ENCODE results near the gene AXL.
"Not testable (repeated sequence)": the region's sequence is repeated elsewhere in the genome, so short reads cannot be mapped to it uniquely, and the experiment has no call there.

AXL gene

GRCh38 chr19:41218615-41219507 lies at the start of gene AXL:
Gene AXL, plus strand, starts transcription at chr19:41219223. Its CDS starts 170 bp downstream, at chr19:41219393.
- Histone ChIP-seq H3K9me3 (ENCODE audit: control insufficient read depth, insufficient read depth, low read length) (no peaks in the 10 kb centered on the region), H3K4me1 (ENCODE audit: insufficient read depth, low read length) (peaks cover 19% of the 10 kb centered on the region), H3K9ac (ENCODE audit: low read depth, low read length) (peak within 1 kb of the TSS; percentile 87), H3K36me3 (ENCODE audit: insufficient read depth, low read length) (no peaks in the 10 kb centered on the region)

- H3K9ac ChIP-seq (ENCODE audit: low read depth, low read length): no peak overlapping the region
- no peaks in the 10 kb centered on the region for H3K9me3 ChIP-seq (ENCODE audit: control insufficient read depth, insufficient read depth, low read length)
- no peaks in the 10 kb centered on the region for H3K36me3 ChIP-seq (ENCODE audit: insufficient read depth, low read length)
- H3K4me1 ChIP-seq (ENCODE audit: insufficient read depth, low read length): peaks cover 16% of the 10 kb centered on the region
Observed at GRCh38 chr19:41172297-41173164, 46.5 kb upstream of the AXL start.

DNA sequence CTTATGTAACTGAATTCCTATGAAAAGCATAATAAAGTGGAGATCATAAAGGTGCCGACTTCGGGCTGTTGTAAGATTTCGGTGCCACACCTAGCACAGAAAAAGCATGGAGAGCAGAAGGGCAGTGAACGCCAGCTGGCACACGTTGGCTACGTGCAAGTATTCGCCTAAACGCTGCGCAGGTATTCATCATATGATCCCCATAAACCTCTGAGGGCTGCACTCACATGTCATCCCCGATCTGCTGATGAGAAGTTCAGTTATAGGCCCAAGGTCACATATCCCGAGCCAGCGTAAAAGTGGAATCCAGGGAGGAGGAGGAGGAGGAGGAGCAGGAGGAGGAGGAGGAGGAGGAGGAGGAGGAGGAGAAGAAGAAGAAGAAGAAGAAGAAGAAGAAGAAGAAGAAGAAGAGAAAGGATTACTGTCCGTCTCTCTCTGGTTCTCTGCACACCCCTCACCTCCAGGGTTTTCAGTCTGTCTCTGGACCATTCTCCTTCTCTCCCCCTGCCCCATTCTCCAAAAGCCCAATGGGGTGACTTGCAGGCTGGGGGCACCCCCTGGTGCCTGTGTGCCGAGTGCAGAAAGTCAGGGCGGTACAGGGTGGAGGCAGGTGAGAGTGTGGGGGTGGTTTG lies 44.6 kb upstream of the AXL start:
- H3K9me3 ChIP-seq (ENCODE audit: control insufficient read depth, insufficient read depth, low read length): 0 out of 2 replicates have a peak, but pooled peaks cover 2% of the 10 kb centered on the region

GRCh38 chr19:41175801-41176777 lies 42.9 kb upstream of the AXL start:
- H3K9me3 ChIP-seq (ENCODE audit: control insufficient read depth, insufficient read depth, low read length): 0 out of 2 replicates have a peak, but pooled peaks cover 2% of the 10 kb centered on the region
- peaks cover 14% of the 10 kb centered on the region for H3K4me1 ChIP-seq (ENCODE audit: insufficient read depth, low read length)
- no peaks in the 10 kb centered on the region for H3K36me3 ChIP-seq (ENCODE audit: insufficient read depth, low read length)
- H3K9ac ChIP-seq (ENCODE audit: low read depth, low read length): peak overlapping the region; percentile 52

More for the DNA sequence above, 44.6 kb upstream of the AXL start:
- Histone ChIP-seq H3K36me3 (ENCODE audit: insufficient read depth, low read length) (no peaks in the 10 kb centered on the region), H3K9ac (ENCODE audit: low read depth, low read length) (no peak overlapping the region), H3K4me1 (ENCODE audit: insufficient read depth, low read length) (peaks cover 14% of the 10 kb centered on the region)

GRCh38 chr19:41180173-41180572 lies 38.9 kb upstream of the AXL start:
- H3K9me3 ChIP-seq (ENCODE audit: control insufficient read depth, insufficient read depth, low read length); H3K36me3 ChIP-seq (ENCODE audit: insufficient read depth, low read length); H3K9ac ChIP-seq (ENCODE audit: low read depth, low read length): not testable (repeated sequence)
- H3K4me1 ChIP-seq (ENCODE audit: insufficient read depth, low read length): peaks cover 11% of the 10 kb centered on the region; the same call in 1 of the 2 replicates

GRCh38 chr19:41186971-41187883 lies 31.8 kb upstream of the AXL start:
- Histone ChIP-seq H3K36me3 (ENCODE audit: insufficient read depth, low read length) (no peaks in the 10 kb centered on the region; the same call in 1 of the 2 replicates), H3K9ac (ENCODE audit: low read depth, low read length) (no peak overlapping the region; the same call in 1 of the 2 replicates), H3K9me3 (ENCODE audit: control insufficient read depth, insufficient read depth, low read length) (no peaks in the 10 kb centered on the region), H3K4me1 (ENCODE audit: insufficient read depth, low read length) (peaks cover 37% of the 10 kb centered on the region)

GRCh38 chr19:41187884-41188279 lies 31.1 kb upstream of the AXL start:
- H3K9ac ChIP-seq (ENCODE audit: low read depth, low read length): no peak overlapping the region

DNA sequence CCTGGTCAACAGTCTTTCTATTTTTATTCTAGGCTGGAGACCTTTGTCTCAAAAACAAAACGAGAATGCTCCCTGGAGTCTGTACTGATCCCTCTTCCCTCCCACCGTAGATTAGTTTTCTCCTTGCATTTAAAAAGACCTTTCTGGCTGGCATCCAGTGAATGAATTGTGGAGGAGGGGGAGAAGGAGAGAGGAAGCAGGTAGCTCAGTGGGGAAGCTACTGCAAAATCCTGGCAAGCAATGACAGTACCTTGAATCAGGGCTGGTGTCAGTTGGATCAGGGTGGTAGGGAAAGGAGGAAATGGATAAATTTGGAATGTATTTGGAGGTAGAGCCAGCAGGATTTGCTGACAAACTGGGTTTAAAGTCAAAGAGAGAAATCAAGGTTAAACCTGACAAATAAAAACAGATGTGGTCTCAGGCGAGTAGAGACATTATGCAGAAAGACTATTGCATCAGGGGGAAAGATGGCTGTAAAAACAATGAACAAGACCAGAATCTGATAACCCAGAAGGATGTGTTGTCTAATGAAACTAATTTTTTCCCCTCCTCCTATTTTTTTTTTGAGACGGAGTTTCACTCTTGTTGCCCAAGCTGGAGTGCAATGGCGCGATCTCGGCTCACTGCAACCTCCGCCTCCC lies 29.5 kb upstream of the AXL start:
- H3K9me3 ChIP-seq (ENCODE audit: control insufficient read depth, insufficient read depth, low read length): no peaks in the 10 kb centered on the region
- peaks cover 35% of the 10 kb centered on the region for H3K4me1 ChIP-seq (ENCODE audit: insufficient read depth, low read length)
- no peaks in the 10 kb centered on the region; the same call in 1 of the 2 replicates for H3K36me3 ChIP-seq (ENCODE audit: insufficient read depth, low read length)
- peak overlapping the region; percentile 24; the same call in 1 of the 2 replicates for H3K9ac ChIP-seq (ENCODE audit: low read depth, low read length)

More at GRCh38 chr19:41187884-41188279, 31.1 kb upstream of the AXL start:
- no peaks in the 10 kb centered on the region for H3K9me3 ChIP-seq (ENCODE audit: control insufficient read depth, insufficient read depth, low read length)
- no peaks in the 10 kb centered on the region; the same call in 1 of the 2 replicates for H3K36me3 ChIP-seq (ENCODE audit: insufficient read depth, low read length)
- peaks cover 40% of the 10 kb centered on the region for H3K4me1 ChIP-seq (ENCODE audit: insufficient read depth, low read length)

DNA sequence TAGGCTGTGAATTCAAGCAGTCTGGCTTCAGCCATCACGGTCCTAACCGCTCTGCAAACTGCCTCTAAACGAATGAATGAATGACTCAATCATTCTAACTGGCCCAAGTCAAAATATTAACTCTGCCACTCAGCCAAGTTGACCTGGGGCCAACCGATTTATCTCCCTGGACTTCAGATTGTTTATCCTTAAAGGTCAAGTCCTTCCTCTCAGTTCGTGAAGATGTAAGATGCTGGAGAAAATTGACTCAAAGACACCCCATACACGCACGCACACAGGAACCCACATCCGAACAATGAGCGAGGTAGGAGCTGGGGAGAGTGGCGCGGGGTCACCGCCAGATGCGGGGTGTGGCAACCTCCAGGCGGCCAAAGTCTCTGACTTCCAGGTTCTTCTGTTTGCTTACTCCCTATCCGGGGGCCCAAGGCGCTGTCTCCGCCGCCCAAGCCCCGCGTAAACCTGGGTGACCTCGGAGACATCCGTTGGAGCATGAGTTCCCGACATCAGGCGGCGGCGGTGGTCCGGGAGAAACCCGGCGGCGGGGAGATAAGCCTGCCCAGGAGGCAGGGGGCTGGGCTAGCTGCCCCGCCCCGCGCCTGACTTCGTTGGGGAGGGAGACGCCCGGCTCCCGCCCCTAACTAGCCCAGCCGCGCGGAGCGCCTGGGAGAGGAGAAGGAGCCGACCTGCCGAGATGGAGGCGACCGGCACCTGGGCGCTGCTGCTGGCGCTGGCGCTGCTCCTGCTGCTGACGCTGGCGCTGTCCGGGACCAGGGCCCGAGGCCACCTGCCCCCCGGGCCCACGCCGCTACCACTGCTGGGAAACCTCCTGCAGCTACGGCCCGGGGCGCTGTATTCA lies 26.2 kb upstream of the AXL start, which contains the start of gene CYP2S1:
Gene CYP2S1 (plus strand): TSS at position 646 of the 856 bp plus-strand sequence. CDS start 46 bp downstream, at position 692.
- Histone ChIP-seq H3K9ac (ENCODE audit: low read depth, low read length) (peak within 1 kb of the TSS; percentile 72), H3K4me1 (ENCODE audit: insufficient read depth, low read length) (peaks cover 38% of the 10 kb centered on the region), H3K36me3 (ENCODE audit: insufficient read depth, low read length) (peaks cover 15% of the 10 kb centered on the region), H3K9me3 (ENCODE audit: control insufficient read depth, insufficient read depth, low read length) (no peaks in the 10 kb centered on the region)

- Histone ChIP-seq H3K9me3 (ENCODE audit: control insufficient read depth, insufficient read depth, low read length) (no peaks in the 10 kb centered on the region), H3K9ac (ENCODE audit: low read depth, low read length) (peak overlapping the region; percentile 72), H3K36me3 (ENCODE audit: insufficient read depth, low read length) (peaks cover 15% of the 10 kb centered on the region), H3K4me1 (ENCODE audit: insufficient read depth, low read length) (peaks cover 35% of the 10 kb centered on the region)
Observed at GRCh38 chr19:41193430-41194156, 25.4 kb upstream of the AXL start.

GRCh38 chr19:41194157-41194552 lies 24.9 kb upstream of the AXL start:
- peak overlapping the region; percentile 72; the same call in 1 of the 2 replicates for H3K9ac ChIP-seq (ENCODE audit: low read depth, low read length)
- peaks cover 32% of the 10 kb centered on the region for H3K4me1 ChIP-seq (ENCODE audit: insufficient read depth, low read length)
- H3K36me3 ChIP-seq (ENCODE audit: insufficient read depth, low read length): peaks cover 20% of the 10 kb centered on the region
- no peaks in the 10 kb centered on the region for H3K9me3 ChIP-seq (ENCODE audit: control insufficient read depth, insufficient read depth, low read length)

All from ES-I3 (cell line).